ENCODE measurements around the gene PREX1.

Gene PREX1

GRCh38 chr20:48618631-48619030 lies 209.2 kb downstream of the PREX1 start:
- no peaks in the 10 kb centered on the region for H3K9me3 ChIP-seq (replicated peaks in 1 of 2; ENCODE audit: control insufficient read depth in 2 of 2, insufficient read depth in 1 of 2, low read depth in 1 of 2, low read length in 2 of 2)
- H3K4me1 ChIP-seq (ENCODE audit: control insufficient read depth in 2 of 2, insufficient read depth in 1 of 2, low read depth in 1 of 2, low read length in 2 of 2), result peaks cover 0 to 2% of the 10 kb centered on the region in 2 donors
- H3K36me3 ChIP-seq (replicated peaks in 1 of 2; ENCODE audit: control insufficient read depth in 2 of 2, insufficient read depth in 2 of 2, low read length in 2 of 2), result peaks cover 0 to 18% of the 10 kb centered on the region in 2 donors
- H2AK5ac ChIP-seq (ENCODE audit: low read depth, low read length), result peak overlapping the region; percentile 60
- H2BK12ac ChIP-seq (ENCODE audit: low read length), result no peak overlapping the region
- H2AFZ ChIP-seq (ENCODE audit: low read length), result no peak overlapping the region
- H3K23ac ChIP-seq (ENCODE audit: low read depth, low read length, poor library complexity), result no peak overlapping the region
- no peak overlapping the region for H4K91ac ChIP-seq (ENCODE audit: low read depth, low read length, poor library complexity)
- DNase-seq (ENCODE audit: low spot score), result no peak
- no CpG with 5 or more reads among the region's 12 CpGs for WGBS, 2 donors (ENCODE audit: extremely low coverage in 2 of 2, insufficient read length in 2 of 2, insufficient replicate concordance in 1 of 2)
- no peak overlapping the region for H3K4me3 ChIP-seq (ENCODE audit: low read length in 2 of 2)
- H3K18ac ChIP-seq (ENCODE audit: low read length), result peak overlapping the region; percentile 84
- H2BK120ac ChIP-seq (ENCODE audit: low read depth, low read length), result no peak overlapping the region
- H3K27ac ChIP-seq (replicated peaks; ENCODE audit: low read length), result no peak overlapping the region
- H3K4ac ChIP-seq (ENCODE audit: low read length), result no peak overlapping the region
- no peak overlapping the region for H2BK5ac ChIP-seq (ENCODE audit: low read length)
- no peak overlapping the region for H4K8ac ChIP-seq (ENCODE audit: low read depth, low read length)
- H3K79me1 ChIP-seq (ENCODE audit: low read depth, low read length), result no peaks in the 10 kb centered on the region
- peak overlapping the region; percentile 14 for H2BK15ac ChIP-seq (ENCODE audit: low read length)
- H3K9ac ChIP-seq (ENCODE audit: low read depth, low read length, poor library complexity), result no peak overlapping the region
- no peak overlapping the region for H3K4me2 ChIP-seq (ENCODE audit: insufficient read depth, low read length, poor library complexity, severe bottlenecking)
- no peak overlapping the region for H3K14ac ChIP-seq (ENCODE audit: low read length)
- no peaks in the 10 kb centered on the region for H3K27me3 ChIP-seq (ENCODE audit: control insufficient read depth in 3 of 3, insufficient read depth in 3 of 3, low read depth in 1 of 3, low read length in 3 of 3)

- H2BK120ac ChIP-seq (ENCODE audit: low read depth, low read length), result no peak overlapping the region
- no peak overlapping the region for H2BK15ac ChIP-seq (ENCODE audit: low read length)
- no peak for DNase-seq (ENCODE audit: low spot score)
- H3K27ac ChIP-seq (replicated peaks; ENCODE audit: low read length), result no peak overlapping the region
- no peak overlapping the region for H3K14ac ChIP-seq (ENCODE audit: low read length)
- no peaks in the 10 kb centered on the region for H3K27me3 ChIP-seq (ENCODE audit: control insufficient read depth in 3 of 3, insufficient read depth in 3 of 3, low read depth in 1 of 3, low read length in 3 of 3)
- H3K18ac ChIP-seq (ENCODE audit: low read length), result peak overlapping the region; percentile 48
- no peaks in the 10 kb centered on the region for H3K9me3 ChIP-seq (replicated peaks in 1 of 2; ENCODE audit: control insufficient read depth in 2 of 2, insufficient read depth in 1 of 2, low read depth in 1 of 2, low read length in 2 of 2)
- H4K91ac ChIP-seq (ENCODE audit: low read depth, low read length, poor library complexity), result no peak overlapping the region
- H3K4me2 ChIP-seq (ENCODE audit: insufficient read depth, low read length, poor library complexity, severe bottlenecking), result no peak overlapping the region
- H3K23ac ChIP-seq (ENCODE audit: low read depth, low read length, poor library complexity), result no peak overlapping the region
- no peak overlapping the region for H2BK12ac ChIP-seq (ENCODE audit: low read length)
- no peak overlapping the region for H4K8ac ChIP-seq (ENCODE audit: low read depth, low read length)
- H2AK5ac ChIP-seq (ENCODE audit: low read depth, low read length), result peak overlapping the region; percentile 12
- no peak overlapping the region for H3K4ac ChIP-seq (ENCODE audit: low read length)
- peaks cover 0 to 2% of the 10 kb centered on the region in 2 donors for H3K4me1 ChIP-seq (ENCODE audit: control insufficient read depth in 2 of 2, insufficient read depth in 1 of 2, low read depth in 1 of 2, low read length in 2 of 2)
- H3K9ac ChIP-seq (ENCODE audit: low read depth, low read length, poor library complexity), result no peak overlapping the region
- peaks cover 0 to 13% of the 10 kb centered on the region in 2 donors for H3K36me3 ChIP-seq (replicated peaks in 1 of 2; ENCODE audit: control insufficient read depth in 2 of 2, insufficient read depth in 2 of 2, low read length in 2 of 2)
- no peak overlapping the region for H2BK5ac ChIP-seq (ENCODE audit: low read length)
- H3K79me1 ChIP-seq (ENCODE audit: low read depth, low read length), result no peaks in the 10 kb centered on the region
- H3K4me3 ChIP-seq (ENCODE audit: low read length in 2 of 2), result no peak overlapping the region
- H2AFZ ChIP-seq (ENCODE audit: low read length), result no peak overlapping the region
- WGBS, 2 donors (ENCODE audit: extremely low coverage in 2 of 2, insufficient read length in 2 of 2, insufficient replicate concordance in 1 of 2), result no CpG with 5 or more reads among the region's 13 CpGs
Observed at GRCh38 chr20:48618052-48618451, 209.7 kb downstream of the PREX1 start.

- no peak overlapping the region for H3K4me2 ChIP-seq (ENCODE audit: insufficient read depth, low read length, poor library complexity, severe bottlenecking)
- H2BK12ac ChIP-seq (ENCODE audit: low read length), result no peak overlapping the region
- no peak overlapping the region for H4K91ac ChIP-seq (ENCODE audit: low read depth, low read length, poor library complexity)
- H3K9ac ChIP-seq (ENCODE audit: low read depth, low read length, poor library complexity), result no peak overlapping the region
- H3K4ac ChIP-seq (ENCODE audit: low read length), result no peak overlapping the region
- no peaks in the 10 kb centered on the region for H3K9me3 ChIP-seq (replicated peaks in 1 of 2; ENCODE audit: control insufficient read depth in 2 of 2, insufficient read depth in 1 of 2, low read depth in 1 of 2, low read length in 2 of 2)
- DNase-seq (ENCODE audit: low spot score), result no peak
- peak overlapping the region; percentile 12 for H2AK5ac ChIP-seq (ENCODE audit: low read depth, low read length)
- H3K18ac ChIP-seq (ENCODE audit: low read length), result peak overlapping the region; percentile 23
- no peak overlapping the region for H3K27ac ChIP-seq (replicated peaks; ENCODE audit: low read length)
- H4K8ac ChIP-seq (ENCODE audit: low read depth, low read length), result no peak overlapping the region
- H2AFZ ChIP-seq (ENCODE audit: low read length), result no peak overlapping the region
- WGBS, 2 donors (ENCODE audit: extremely low coverage in 2 of 2, insufficient read length in 2 of 2, insufficient replicate concordance in 1 of 2), result no CpG with 5 or more reads among the region's 7 CpGs
- H2BK120ac ChIP-seq (ENCODE audit: low read depth, low read length), result no peak overlapping the region
- H2BK15ac ChIP-seq (ENCODE audit: low read length), result no peak overlapping the region
- H2BK5ac ChIP-seq (ENCODE audit: low read length), result no peak overlapping the region
- no peak overlapping the region for H3K4me3 ChIP-seq (ENCODE audit: low read length in 2 of 2)
- no peaks in the 10 kb centered on the region for H3K27me3 ChIP-seq (ENCODE audit: control insufficient read depth in 3 of 3, insufficient read depth in 3 of 3, low read depth in 1 of 3, low read length in 3 of 3)
- H3K79me1 ChIP-seq (ENCODE audit: low read depth, low read length), result no peaks in the 10 kb centered on the region
- H3K14ac ChIP-seq (ENCODE audit: low read length), result no peak overlapping the region
- H3K4me1 ChIP-seq (ENCODE audit: control insufficient read depth in 2 of 2, insufficient read depth in 1 of 2, low read depth in 1 of 2, low read length in 2 of 2), result peaks cover 0 to 2% of the 10 kb centered on the region in 2 donors
- no peak overlapping the region for H3K23ac ChIP-seq (ENCODE audit: low read depth, low read length, poor library complexity)
- peaks cover 0 to 10% of the 10 kb centered on the region in 2 donors for H3K36me3 ChIP-seq (replicated peaks in 1 of 2; ENCODE audit: control insufficient read depth in 2 of 2, insufficient read depth in 2 of 2, low read length in 2 of 2)
Observed at GRCh38 chr20:48617481-48617880, 210.3 kb downstream of the PREX1 start.

- Histone ChIP-seq H3K27me3 (ENCODE audit: control insufficient read depth in 3 of 3, insufficient read depth in 3 of 3, low read depth in 1 of 3, low read length in 3 of 3) (no peaks in the 10 kb centered on the region), H2BK12ac (ENCODE audit: low read length) (no peak overlapping the region), H3K79me1 (ENCODE audit: low read depth, low read length) (no peaks in the 10 kb centered on the region)
Observed at GRCh38 chr20:48616481-48616880, 211.3 kb downstream of the PREX1 start.

More at GRCh38 chr20:48616481-48616880, 211.3 kb downstream of the PREX1 start:
- Histone ChIP-seq H3K23ac (ENCODE audit: low read depth, low read length, poor library complexity) (no peak overlapping the region), H3K36me3 (replicated peaks in 1 of 2; ENCODE audit: control insufficient read depth in 2 of 2, insufficient read depth in 2 of 2, low read length in 2 of 2) (peaks cover 0 to 4% of the 10 kb centered on the region in 2 donors), H3K4ac (ENCODE audit: low read length) (no peak overlapping the region), H4K91ac (ENCODE audit: low read depth, low read length, poor library complexity) (no peak overlapping the region), H2BK120ac (ENCODE audit: low read depth, low read length) (no peak overlapping the region), H3K4me1 (ENCODE audit: control insufficient read depth in 2 of 2, insufficient read depth in 1 of 2, low read depth in 1 of 2, low read length in 2 of 2) (peaks cover 0 to 2% of the 10 kb centered on the region in 2 donors), H3K4me2 (ENCODE audit: insufficient read depth, low read length, poor library complexity, severe bottlenecking) (no peak overlapping the region), H2BK15ac (ENCODE audit: low read length) (no peak overlapping the region), H3K27ac (replicated peaks; ENCODE audit: low read length) (no peak overlapping the region), H3K9ac (ENCODE audit: low read depth, low read length, poor library complexity) (no peak overlapping the region), H2AK5ac (ENCODE audit: low read depth, low read length) (peak overlapping the region; percentile 13), H2BK5ac (ENCODE audit: low read length) (no peak overlapping the region), H3K14ac (ENCODE audit: low read length) (no peak overlapping the region), H3K18ac (ENCODE audit: low read length) (no peak overlapping the region), H3K9me3 (replicated peaks in 1 of 2; ENCODE audit: control insufficient read depth in 2 of 2, insufficient read depth in 1 of 2, low read depth in 1 of 2, low read length in 2 of 2) (no peaks in the 10 kb centered on the region), H2AFZ (ENCODE audit: low read length) (no peak overlapping the region), H3K4me3 (ENCODE audit: low read length in 2 of 2) (no peak overlapping the region), H4K8ac (ENCODE audit: low read depth, low read length) (no peak overlapping the region)
- DNase-seq (ENCODE audit: low spot score), result no peak
- WGBS, 2 donors (ENCODE audit: extremely low coverage in 2 of 2, insufficient read length in 2 of 2, insufficient replicate concordance in 1 of 2), result no CpG with 5 or more reads among the region's 7 CpGs
